Esophagus muscularis mucosa (tissue), 3 donors: ENCODE results near the gene BCL2L1.

Source experiments
- CTCF ChIP-seq, 3 experiments: fragments of 200-600 bp in 2 of 3; fragments of 450-650 bp in 1 of 3; sonication (generic) in 2 of 3; IDR thresholded peaks; one replicate each; pipeline ENCODE4 v1.5.1; 2017 to 2019; ENCODE audit warnings: antibody characterized with exemption in 3 of 3, mild to moderate bottlenecking in 2 of 3, moderate library complexity in 1 of 3
- POLR2A ChIP-seq: fragments of 450-650 bp; IDR thresholded peaks from one replicate; pipeline ENCODE4 v1.6.1; 2017; ENCODE audit warnings: antibody characterized with exemption, moderate library complexity, mild to moderate bottlenecking, low read depth

GRCh38 chr20:31760519-31761240, 38.0 kb upstream of the BCL2L1 start:
- TF ChIP-seq POLR2A (no peak), CTCF (IDR thresholded peaks at IDR 0.05) (no peak)
